Endothelial cell (in vitro differentiated cells): Measurements from ENCODE around the gene KIAA0753. TPM values are rescaled to one million over a fixed set of nuclear protein-coding genes. Genes with fewer than 3 reads are reported as not detected.

Source experiments
- DNase-seq: peaks from one replicate; pipeline ENCODE4 v3.0.0; 2021; ENCODE audit warnings: low spot score
- H3K27ac Mint-ChIP-seq: one replicate; pipeline ENCODE4 v1.8.0; 2021; ENCODE audit warnings: mixed read lengths, inconsistent platforms; ENCODE audit not compliant: unreplicated experiment
- H3K27me3 Mint-ChIP-seq: one replicate; pipeline ENCODE4 v1.8.0; 2021; ENCODE audit warnings: mild to moderate bottlenecking, moderate library complexity, mixed read lengths, inconsistent platforms; ENCODE audit not compliant: unreplicated experiment
- H3K36me3 Mint-ChIP-seq: one replicate; pipeline ENCODE4 v1.8.0; 2021; ENCODE audit warnings: mild to moderate bottlenecking, low read depth, mixed read lengths, inconsistent platforms; ENCODE audit not compliant: unreplicated experiment
- H3K4me1 Mint-ChIP-seq: one replicate; pipeline ENCODE4 v1.8.0; 2021; ENCODE audit warnings: mild to moderate bottlenecking, mixed read lengths, inconsistent platforms; ENCODE audit not compliant: unreplicated experiment
- H3K4me3 Mint-ChIP-seq: one replicate; pipeline ENCODE4 v1.8.0; 2021; ENCODE audit warnings: mild to moderate bottlenecking, mixed read lengths, inconsistent platforms; ENCODE audit not compliant: unreplicated experiment
- H3K9me3 Mint-ChIP-seq: one replicate; pipeline ENCODE4 v1.8.0; 2021; ENCODE audit warnings: mixed read lengths, inconsistent platforms; ENCODE audit not compliant: unreplicated experiment
- CTCF ChIP-seq: fragments of 200-600 bp; sonication (generic); IDR thresholded peaks from one replicate; pipeline ENCODE4 v1.5.0; 2021; ENCODE audit warnings: antibody characterized with exemption; ENCODE audit not compliant: unreplicated experiment
- total RNA-seq: library from RNA; stranded (reverse); fragmentation: NEBNext Ultra II Directional; extraction: Animal tissue kit (Norgen Biotek cat#: 25700); gene quantifications from one replicate; pipeline ENCODE4 v1.2.1, GENCODE V29; 2021; ENCODE audit not compliant: unreplicated experiment

KIAA0753 gene
- total RNA-seq, 1 donor from 2014 or later = 22.6 TPM

GRCh38 chr17:6572972-6573370, 67.5 kb downstream of the KIAA0753 start:
- H3K9me3 Mint-ChIP-seq = no peaks in the 10 kb centered on the region
- H3K27me3 Mint-ChIP-seq = peaks cover 11% of the 10 kb centered on the region
- peaks cover 33% of the 10 kb centered on the region for H3K4me1 Mint-ChIP-seq
- no peak for DNase-seq
- no peak for TF ChIP-seq CTCF
- peaks cover 21% of the 10 kb centered on the region for H3K36me3 Mint-ChIP-seq
- no peak overlapping the region for H3K4me3 Mint-ChIP-seq
- no peak overlapping the region for H3K27ac Mint-ChIP-seq

GRCh38 chr17:6571452-6571781, 69.1 kb downstream of the KIAA0753 start:
- no peak for TF ChIP-seq CTCF
- H3K4me1 Mint-ChIP-seq = peaks cover 28% of the 10 kb centered on the region
- H3K27ac Mint-ChIP-seq = no peak overlapping the region

GRCh38 chr17:6570731-6571451, 69.6 kb downstream of the KIAA0753 start:
- H3K4me1 Mint-ChIP-seq = peaks cover 23% of the 10 kb centered on the region
- peaks cover 11% of the 10 kb centered on the region for H3K27me3 Mint-ChIP-seq
- H3K27ac Mint-ChIP-seq = no peak overlapping the region
- H3K4me3 Mint-ChIP-seq = no peak overlapping the region
- no peak for DNase-seq
- no peak for TF ChIP-seq CTCF
- no peaks in the 10 kb centered on the region for H3K9me3 Mint-ChIP-seq
- H3K36me3 Mint-ChIP-seq = peaks cover 10% of the 10 kb centered on the region

More at GRCh38 chr17:6571452-6571781, 69.1 kb downstream of the KIAA0753 start:
- peaks cover 13% of the 10 kb centered on the region for H3K27me3 Mint-ChIP-seq
- no peak overlapping the region for H3K4me3 Mint-ChIP-seq
- H3K9me3 Mint-ChIP-seq = no peaks in the 10 kb centered on the region
- H3K36me3 Mint-ChIP-seq = peaks cover 11% of the 10 kb centered on the region
- DNase-seq = no peak

- H3K27me3 Mint-ChIP-seq = peaks cover 4% of the 10 kb centered on the region
- DNase-seq = no peak
- peaks cover 12% of the 10 kb centered on the region for H3K4me1 Mint-ChIP-seq
- H3K4me3 Mint-ChIP-seq = no peak overlapping the region
- TF ChIP-seq CTCF = no peak
- no peak overlapping the region for H3K27ac Mint-ChIP-seq
- peaks cover 4% of the 10 kb centered on the region for H3K36me3 Mint-ChIP-seq
- no peaks in the 10 kb centered on the region for H3K9me3 Mint-ChIP-seq
Observed at GRCh38 chr17:6569370-6570285, 70.9 kb downstream of the KIAA0753 start.

- no peaks in the 10 kb centered on the region for H3K36me3 Mint-ChIP-seq
- H3K4me1 Mint-ChIP-seq = peaks cover 12% of the 10 kb centered on the region
- no peak overlapping the region for H3K4me3 Mint-ChIP-seq
- peaks cover 4% of the 10 kb centered on the region for H3K27me3 Mint-ChIP-seq
- no peak for TF ChIP-seq CTCF
- no peak for DNase-seq
- H3K9me3 Mint-ChIP-seq = no peaks in the 10 kb centered on the region
- H3K27ac Mint-ChIP-seq = no peak overlapping the region
Observed at GRCh38 chr17:6568184-6568758, 72.2 kb downstream of the KIAA0753 start.
